Bronchial epithelial cell (primary cell): ENCODE data around the gene BRD2. TPM values are rescaled to one million over a fixed set of nuclear protein-coding genes. Genes with fewer than 3 reads are reported as not detected.

Experiments
- DNase-seq: peaks from one replicate; pipeline ENCODE4 v3.0.0-alpha.2; 2010; ENCODE audit warnings: low read depth
- FAIRE-seq: peaks from 2 replicates; lab custom pipeline; 2011; peaks lifted over from hg19 to GRCh38; lab: Jason Lieb, UNC
- H3K27me3 ChIP-seq: 2 replicates; pipeline ENCODE4 v1.5.1; 2011; ENCODE audit warnings: low read length; ENCODE audit not compliant: control insufficient read depth, insufficient read depth
- H3K36me3 ChIP-seq: 2 replicates; pipeline ENCODE4 v1.5.1; 2011; ENCODE audit warnings: low read length; ENCODE audit not compliant: control insufficient read depth, insufficient read depth
- H3K4me3 ChIP-seq: 2 replicates; pipeline ENCODE4 v1.5.1; 2011; ENCODE audit warnings: mild to moderate bottlenecking, low read depth, low read length, control low read depth
- CTCF ChIP-seq: IDR thresholded peaks from 2 replicates; pipeline ENCODE4 v1.5.1; 2011; ENCODE audit warnings: mild to moderate bottlenecking, moderate library complexity, low read length, control low read depth, inconsistent platforms; ENCODE audit not compliant: insufficient read depth, severe bottlenecking
- total RNA-seq: library from RNA; depleted of rRNA; stranded (reverse); fragments of >200 nt; gene quantifications from 2 replicates; pipeline ENCODE4 v1.2.1, GENCODE V29; 2014

BRD2 gene
- total RNA-seq, 1 donor from 2014 or later = 57.1 TPM

- Histone ChIP-seq H3K36me3 (peaks cover 12% of the 10 kb centered on the region), H3K4me3 (peak overlapping the region; percentile 91), H3K27me3 (no peaks in the 10 kb centered on the region)
- DNase-seq = peak; percentile 74
- TF ChIP-seq CTCF = peak; percentile 43
- FAIRE-seq = no peak
These were observed 682 bp downstream of the BRD2 start for GRCh38 chr6:32968867-32969684.

GRCh38 chr6:32969685-32970412 is 1.5 kb downstream of the BRD2 start:
- Histone ChIP-seq H3K27me3 (no peaks in the 10 kb centered on the region), H3K36me3 (peaks cover 20% of the 10 kb centered on the region), H3K4me3 (peak overlapping the region; percentile 91)
- FAIRE-seq = no peak
- peak; percentile 91 for DNase-seq
- peak; percentile 42 for TF ChIP-seq CTCF

GRCh38 chr6:32970413-32971241 is 2.2 kb downstream of the BRD2 start:
- no peak for TF ChIP-seq CTCF
- peak; percentile 72 for DNase-seq
- FAIRE-seq = no peak
- H3K27me3 ChIP-seq = no peaks in the 10 kb centered on the region
- peak overlapping the region; percentile 91 for H3K4me3 ChIP-seq
- peaks cover 23% of the 10 kb centered on the region for H3K36me3 ChIP-seq

DNA sequence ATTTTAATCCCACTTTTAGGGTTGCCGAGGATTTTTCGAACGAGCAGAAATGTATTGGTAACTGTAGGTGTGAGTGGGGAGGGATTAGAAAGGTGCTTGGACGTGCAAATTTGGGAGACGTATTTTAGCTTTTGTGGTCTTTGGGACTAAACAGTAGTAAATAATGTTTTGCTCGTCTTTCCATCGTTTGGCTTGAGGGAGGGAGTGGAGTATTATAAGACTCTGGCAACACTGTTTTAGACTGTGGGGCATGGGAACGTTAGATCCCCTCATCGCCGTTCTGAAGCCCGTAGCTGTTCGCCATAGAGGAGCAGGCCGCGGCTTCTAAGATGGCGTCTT is 2.8 kb downstream of the BRD2 start:
- DNase-seq (no peak), FAIRE-seq (no peak)
- Histone ChIP-seq H3K4me3 (peak overlapping the region; percentile 91), H3K36me3 (peaks cover 29% of the 10 kb centered on the region), H3K27me3 (no peaks in the 10 kb centered on the region)
- no peak for TF ChIP-seq CTCF

GRCh38 chr6:32971581-32972352 is 3.4 kb downstream of the BRD2 start:
- FAIRE-seq (no peak), DNase-seq (peak; percentile 99)
- Histone ChIP-seq H3K36me3 (peaks cover 31% of the 10 kb centered on the region), H3K4me3 (peak overlapping the region; percentile 96), H3K27me3 (no peaks in the 10 kb centered on the region)
- no peak for TF ChIP-seq CTCF
